Calu3 (cell line): ENCODE measurements around the gene GPC1. TPM values are rescaled to one million over a fixed set of nuclear protein-coding genes. Genes with fewer than 3 reads are reported as not detected.

Source experiments
- BruUV-seq: library from RNA; stranded (reverse); fragments of 400-500 nt; replicated peaks from 2 replicates; lab custom pipeline; 2021; lab: Mats Ljungman, UMichigan
- CTCF ChIA-PET: fragments of 300-600 bp; sonication (Branson Sonifier 250); formaldehyde crosslinking; loops from one replicate; lab custom pipeline; 2022; ENCODE audit warnings: antibody characterized with exemption; lab: Charles Lee
- DNase-seq: peaks from one replicate; pipeline ENCODE4 v3.0.0; 2022
- H3K27ac Mint-ChIP-seq: one replicate; pipeline ENCODE4 v1.8.0; 2022; ENCODE audit warnings: mixed read lengths; ENCODE audit not compliant: unreplicated experiment
- H3K27me3 Mint-ChIP-seq: one replicate; pipeline ENCODE4 v1.8.0; 2022; ENCODE audit warnings: mixed read lengths; ENCODE audit not compliant: unreplicated experiment
- H3K36me3 Mint-ChIP-seq: one replicate; pipeline ENCODE4 v1.8.0; 2022; ENCODE audit warnings: mild to moderate bottlenecking, moderate library complexity, mixed read lengths; ENCODE audit not compliant: insufficient read depth, unreplicated experiment
- H3K4me1 Mint-ChIP-seq: one replicate; pipeline ENCODE4 v1.8.0; 2022; ENCODE audit warnings: mild to moderate bottlenecking, low read depth, mixed read lengths; ENCODE audit not compliant: unreplicated experiment
- H3K4me3 Mint-ChIP-seq: one replicate; pipeline ENCODE4 v1.8.0; 2022; ENCODE audit warnings: mild to moderate bottlenecking, low read depth, moderate library complexity, mixed read lengths; ENCODE audit not compliant: unreplicated experiment
- H3K9me3 Mint-ChIP-seq: one replicate; pipeline ENCODE4 v1.8.0; 2022; ENCODE audit warnings: low read depth, mixed read lengths; ENCODE audit not compliant: unreplicated experiment
- intact Hi-C: fragments of 100-400 bp; cut with micrococcal nuclease; formaldehyde crosslinking; loops from one replicate; pipeline ENCODE4 v1.10.0; 2022; ENCODE audit not compliant: unreplicated experiment
- total RNA-seq: library from RNA; stranded (reverse); gene quantifications from 2 replicates; pipeline ENCODE4 v1.2.3, GENCODE V29; 2022
- TF ChIP-seq, protein P1 (sequence below): fragments of 200-600 bp; IDR thresholded peaks from one replicate; pipeline ENCODE4 v1.8.0; 2022; ENCODE audit warnings: antibody characterized with exemption; ENCODE audit not compliant: unreplicated experiment

The GPC1 gene
- total RNA-seq, 1 experiment from 2014 or later: 51.5 TPM

DNA sequence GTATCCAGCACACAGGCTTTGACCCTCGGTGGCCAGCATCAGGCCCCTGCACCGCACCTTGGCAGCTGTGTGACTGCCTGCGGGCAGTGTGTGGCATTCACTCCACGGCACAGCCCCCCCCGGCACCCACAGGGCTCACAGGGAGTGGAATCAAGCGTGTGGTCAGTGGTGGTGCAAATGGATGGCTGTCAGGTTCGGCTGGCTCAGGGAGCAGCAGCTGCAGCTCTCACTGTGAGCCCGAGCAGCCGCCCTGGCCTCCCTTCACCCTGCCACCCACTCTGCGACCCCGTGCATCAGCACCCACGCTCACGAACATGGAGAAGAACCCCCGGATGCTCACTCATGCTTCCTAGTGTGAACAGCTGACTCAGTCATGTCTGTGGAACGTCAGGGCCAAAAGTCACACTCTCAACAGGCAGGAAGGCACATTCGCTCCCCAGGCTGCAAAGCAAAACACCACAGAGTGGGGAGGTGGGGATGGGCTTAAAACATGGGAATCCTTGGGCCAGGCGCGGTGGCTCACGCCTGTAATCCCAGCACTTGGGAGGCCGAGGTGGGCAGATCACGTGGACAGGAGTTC lies 41.5 kb upstream of the GPC1 start:
- Mint-ChIP-seq H3K4me3 (no peak overlapping the region), H3K27ac (no peak overlapping the region), H3K36me3 (no peaks in the 10 kb centered on the region), H3K9me3 (no peaks in the 10 kb centered on the region), H3K4me1 (no peaks in the 10 kb centered on the region), H3K27me3 (peaks cover 2% of the 10 kb centered on the region)
- TF ChIP-seq, protein P1, sequence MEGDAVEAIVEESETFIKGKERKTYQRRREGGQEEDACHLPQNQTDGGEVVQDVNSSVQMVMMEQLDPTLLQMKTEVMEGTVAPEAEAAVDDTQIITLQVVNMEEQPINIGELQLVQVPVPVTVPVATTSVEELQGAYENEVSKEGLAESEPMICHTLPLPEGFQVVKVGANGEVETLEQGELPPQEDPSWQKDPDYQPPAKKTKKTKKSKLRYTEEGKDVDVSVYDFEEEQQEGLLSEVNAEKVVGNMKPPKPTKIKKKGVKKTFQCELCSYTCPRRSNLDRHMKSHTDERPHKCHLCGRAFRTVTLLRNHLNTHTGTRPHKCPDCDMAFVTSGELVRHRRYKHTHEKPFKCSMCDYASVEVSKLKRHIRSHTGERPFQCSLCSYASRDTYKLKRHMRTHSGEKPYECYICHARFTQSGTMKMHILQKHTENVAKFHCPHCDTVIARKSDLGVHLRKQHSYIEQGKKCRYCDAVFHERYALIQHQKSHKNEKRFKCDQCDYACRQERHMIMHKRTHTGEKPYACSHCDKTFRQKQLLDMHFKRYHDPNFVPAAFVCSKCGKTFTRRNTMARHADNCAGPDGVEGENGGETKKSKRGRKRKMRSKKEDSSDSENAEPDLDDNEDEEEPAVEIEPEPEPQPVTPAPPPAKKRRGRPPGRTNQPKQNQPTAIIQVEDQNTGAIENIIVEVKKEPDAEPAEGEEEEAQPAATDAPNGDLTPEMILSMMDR: no peak
- no TSS peak for BruUV-seq
- CTCF ChIA-PET: no interaction called here
- intact Hi-C loops: no loop called here
- DNase-seq: no peak

- no peak overlapping the region for H3K27ac Mint-ChIP-seq
- no peak for DNase-seq
- CTCF ChIA-PET: no interaction called here
- no TSS peak for BruUV-seq
- no peak overlapping the region for H3K4me3 Mint-ChIP-seq
- TF ChIP-seq, protein P1: no peak
- no peaks in the 10 kb centered on the region for H3K4me1 Mint-ChIP-seq
- no peaks in the 10 kb centered on the region for H3K36me3 Mint-ChIP-seq
- intact Hi-C loops: no loop called here
- no peaks in the 10 kb centered on the region for H3K9me3 Mint-ChIP-seq
- H3K27me3 Mint-ChIP-seq: peaks cover 8% of the 10 kb centered on the region
Observed at GRCh38 chr2:240394549-240394948, 40.9 kb upstream of the GPC1 start.

DNA sequence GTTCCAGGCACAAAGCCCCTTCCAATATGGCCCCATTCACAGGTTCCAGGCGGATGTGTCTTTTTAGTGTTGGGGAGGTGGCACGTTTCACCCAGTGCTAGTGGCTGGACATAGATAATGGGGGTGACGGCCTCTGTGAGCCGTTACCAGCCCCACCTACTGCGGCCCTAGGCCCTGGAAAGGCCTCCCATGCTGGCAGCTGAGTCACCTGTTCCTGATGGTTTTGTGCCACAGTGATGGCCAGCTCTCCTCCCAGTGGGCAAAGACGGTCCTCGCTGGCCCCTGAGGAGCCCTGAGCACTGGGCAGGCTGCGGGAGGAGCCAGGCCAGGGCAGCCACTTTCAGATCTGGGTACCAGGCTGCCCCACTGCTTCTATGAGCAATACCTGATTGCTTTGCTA lies 40.0 kb upstream of the GPC1 start:
- Mint-ChIP-seq H3K36me3 (peaks cover 6% of the 10 kb centered on the region), H3K4me3 (no peak overlapping the region), H3K9me3 (no peaks in the 10 kb centered on the region), H3K27ac (no peak overlapping the region), H3K27me3 (peaks cover 17% of the 10 kb centered on the region), H3K4me1 (no peaks in the 10 kb centered on the region)
- CTCF ChIA-PET: no interaction called here
- no TSS peak for BruUV-seq
- TF ChIP-seq, protein P1: no peak
- no peak for DNase-seq
- intact Hi-C loops: no loop called here

GRCh38 chr2:240395896-240396622 lies 39.4 kb upstream of the GPC1 start:
- DNase-seq: no peak
- no peak overlapping the region for H3K4me3 Mint-ChIP-seq
- intact Hi-C loops: no loop called here
- CTCF ChIA-PET: interaction anchor here (0.6 kb wide), 1 partner anchor 163 kb away, joined by 6 read pairs; no protein-coding TSS in a partner anchor
- peaks cover 24% of the 10 kb centered on the region for H3K27me3 Mint-ChIP-seq
- no TSS peak for BruUV-seq
- no peaks in the 10 kb centered on the region for H3K4me1 Mint-ChIP-seq
- no peaks in the 10 kb centered on the region for H3K9me3 Mint-ChIP-seq
- H3K27ac Mint-ChIP-seq: no peak overlapping the region
- peaks cover 6% of the 10 kb centered on the region for H3K36me3 Mint-ChIP-seq
- TF ChIP-seq, protein P1: no peak
